HG02571 (cell line): ENCODE measurements around the gene PPP2R5C.

Source experiments
- ATAC-seq: cut with Tn5 transposase; IDR thresholded peaks from one replicate; pipeline ENCODE4 v1.9.1; 2021; ENCODE audit warnings: mild to moderate bottlenecking, moderate library complexity; ENCODE audit not compliant: unreplicated experiment

Gene PPP2R5C

DNA sequence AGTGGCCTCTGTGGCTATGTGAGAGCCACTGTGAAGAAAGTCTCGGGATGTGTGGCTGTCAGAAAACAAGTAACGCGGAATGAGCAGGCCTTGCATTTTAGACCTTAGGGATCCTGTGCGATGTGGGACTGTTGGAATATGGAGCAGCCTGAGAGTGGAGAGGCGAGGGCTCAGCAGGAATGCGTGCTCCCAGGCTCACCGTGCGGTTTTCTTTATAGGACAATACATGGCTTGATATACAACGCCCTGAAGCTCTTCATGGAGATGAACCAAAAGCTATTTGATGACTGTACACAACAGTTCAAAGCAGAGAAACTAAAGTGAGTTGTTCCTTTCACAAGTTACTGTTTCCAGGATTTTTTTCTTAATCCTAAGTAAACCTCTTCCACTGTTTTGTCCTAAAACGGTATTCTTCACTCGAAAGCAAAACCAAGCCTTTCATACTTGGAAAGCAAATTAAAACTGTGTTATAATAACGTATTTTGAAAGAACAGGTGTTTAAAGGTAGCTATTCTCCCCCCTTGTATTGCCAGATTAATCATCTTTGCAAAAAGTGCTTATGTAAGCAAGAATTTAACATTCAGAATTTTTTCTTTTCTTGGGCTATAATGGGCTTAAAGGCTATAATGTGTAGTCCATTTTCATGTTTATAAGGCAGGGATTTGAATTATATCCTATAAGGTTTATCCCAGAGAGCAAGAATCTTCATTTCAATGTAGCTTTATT lies 148.0 kb downstream of the PPP2R5C start:
- ATAC-seq = no peak

DNA sequence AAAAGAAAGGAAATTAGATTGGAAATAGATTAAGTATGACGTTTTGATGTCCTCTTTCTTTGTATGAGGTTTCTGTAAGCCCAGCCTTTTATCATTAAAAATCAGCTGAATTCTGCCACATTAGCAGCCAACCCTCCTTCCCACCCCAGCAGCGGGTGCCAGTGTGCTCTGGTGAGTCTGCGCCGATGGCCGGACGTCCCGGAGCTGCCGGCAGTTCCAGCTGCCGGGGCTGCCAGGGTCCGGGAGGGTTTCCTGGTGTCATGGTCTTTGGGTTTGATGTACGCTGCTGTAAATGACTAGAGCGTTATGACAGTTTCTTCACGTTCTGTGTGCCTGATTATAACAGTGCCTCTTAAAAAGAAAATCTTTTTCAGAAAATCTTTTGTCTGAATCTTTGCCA lies 151.3 kb downstream of the PPP2R5C start:
- ATAC-seq = no peak

GRCh38 chr14:101914083-101914482 lies 152.6 kb downstream of the PPP2R5C start:
- ATAC-seq = no peak

- no peak for ATAC-seq
Measured at GRCh38 chr14:101915871-101916815, 154.6 kb downstream of the PPP2R5C start.

DNA sequence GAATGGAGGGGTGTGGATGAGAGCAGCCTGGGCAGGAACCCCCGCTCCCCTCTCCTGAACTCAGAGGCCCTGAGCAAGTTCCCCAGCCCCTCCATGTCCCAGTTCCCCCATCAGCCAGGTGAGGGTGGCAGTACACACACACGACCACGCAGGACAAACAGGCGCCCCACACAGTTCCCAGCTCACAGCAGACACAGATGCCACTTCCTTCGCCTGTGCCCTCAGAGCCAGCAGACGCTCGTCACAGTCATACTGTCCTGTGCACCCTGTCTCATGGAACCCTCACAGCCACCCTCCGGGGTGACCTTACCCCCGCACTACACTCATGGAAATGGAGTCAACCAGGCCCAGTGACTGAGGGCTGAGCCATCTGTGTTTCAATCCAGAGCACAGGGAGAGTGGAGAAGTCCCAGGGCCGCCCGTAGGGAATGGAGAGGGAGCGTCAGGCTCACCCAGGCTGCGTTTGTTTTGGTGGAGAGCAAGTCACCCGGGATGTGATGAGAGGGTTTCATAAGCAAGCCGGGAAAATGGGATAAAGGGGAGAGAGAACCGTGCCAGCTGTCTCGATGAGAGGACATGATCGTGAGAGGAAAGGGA lies 155.4 kb downstream of the PPP2R5C start:
- ATAC-seq = no peak

- ATAC-seq = no peak
Measured at GRCh38 chr14:101917413-101918017, 156.0 kb downstream of the PPP2R5C start.

DNA sequence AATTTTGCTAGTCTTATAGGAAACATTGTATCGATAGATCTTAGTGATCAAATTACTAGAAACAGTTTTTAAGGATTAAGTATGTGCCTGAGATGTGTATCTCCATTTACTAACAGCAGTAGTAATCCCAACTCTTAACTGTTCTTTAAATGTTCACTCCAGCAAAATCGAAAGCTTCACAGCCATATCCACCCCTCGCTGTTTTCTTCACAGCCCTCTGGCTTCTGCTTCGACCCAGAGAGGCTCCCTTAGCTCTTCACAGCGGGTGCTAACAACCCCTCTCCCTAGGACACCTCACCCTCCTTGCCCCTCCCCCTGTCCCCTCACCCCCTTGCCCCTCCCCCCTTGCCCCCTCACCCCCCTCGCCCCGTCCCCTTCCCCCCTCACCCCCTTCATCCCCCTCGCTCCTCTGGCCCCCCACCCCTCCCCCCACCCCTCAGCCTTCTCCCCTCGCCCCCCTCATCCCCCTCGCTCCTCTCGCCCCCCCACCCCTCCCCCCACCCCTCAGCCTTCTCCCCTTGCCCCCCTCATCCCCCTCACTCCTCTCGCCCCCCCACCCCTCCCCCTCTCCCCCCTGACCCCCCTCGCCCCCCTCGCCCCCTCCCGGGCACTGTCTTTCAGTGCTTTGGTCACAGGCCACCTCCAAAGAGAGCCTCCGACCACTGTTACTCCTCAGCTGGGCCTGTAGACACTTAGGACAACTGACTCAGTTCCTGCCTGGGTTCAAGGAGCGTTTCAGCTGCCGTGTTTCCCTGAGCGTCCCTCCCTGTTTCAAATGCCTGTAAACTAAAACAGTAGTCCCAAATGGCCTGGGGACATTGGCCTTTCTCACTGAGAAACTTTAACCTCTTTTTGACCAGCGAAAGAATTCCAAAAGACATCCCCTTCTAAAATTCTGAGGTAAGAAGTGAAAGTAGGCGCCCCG lies 156.8 kb downstream of the PPP2R5C start:
- no peak for ATAC-seq

DNA sequence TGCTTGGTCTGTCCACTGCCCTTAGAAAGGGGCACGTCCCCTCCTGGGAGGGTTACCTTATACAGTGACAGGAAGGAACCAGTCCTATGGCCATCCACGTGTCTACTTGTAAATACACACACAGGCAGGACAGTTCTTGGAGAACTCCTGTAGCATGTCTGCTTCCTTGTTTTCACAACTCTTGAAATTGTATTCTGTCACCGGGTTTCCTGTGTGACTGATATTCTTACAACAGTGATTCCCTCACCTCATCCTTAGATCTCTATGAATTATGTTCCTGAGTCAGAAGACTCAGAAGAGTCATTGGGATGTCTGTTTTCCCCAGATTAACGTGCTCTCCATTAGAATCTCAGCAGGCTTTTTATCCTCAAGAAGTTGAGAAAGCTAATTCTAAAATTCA lies 158.8 kb downstream of the PPP2R5C start:
- no peak for ATAC-seq

DNA sequence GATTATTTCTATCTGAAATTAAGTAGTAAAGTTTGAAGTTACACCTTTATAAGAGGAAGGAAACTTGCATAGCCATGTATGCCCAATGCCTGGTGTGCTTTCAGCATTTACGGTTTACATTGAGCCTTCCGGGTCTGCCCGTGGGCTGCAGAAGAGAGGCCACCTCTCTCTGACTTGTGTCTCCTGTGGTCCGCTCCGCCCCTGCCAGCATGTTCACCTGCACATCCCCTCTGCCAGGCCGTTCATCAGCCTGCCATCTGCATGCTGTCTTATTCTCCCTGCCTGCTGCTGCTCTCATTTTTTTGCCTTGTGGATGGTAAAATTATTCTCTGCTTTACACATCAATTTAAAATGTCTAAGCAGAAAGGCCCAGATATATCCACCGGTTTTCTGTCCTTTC lies 161.4 kb downstream of the PPP2R5C start:
- no peak for ATAC-seq

DNA sequence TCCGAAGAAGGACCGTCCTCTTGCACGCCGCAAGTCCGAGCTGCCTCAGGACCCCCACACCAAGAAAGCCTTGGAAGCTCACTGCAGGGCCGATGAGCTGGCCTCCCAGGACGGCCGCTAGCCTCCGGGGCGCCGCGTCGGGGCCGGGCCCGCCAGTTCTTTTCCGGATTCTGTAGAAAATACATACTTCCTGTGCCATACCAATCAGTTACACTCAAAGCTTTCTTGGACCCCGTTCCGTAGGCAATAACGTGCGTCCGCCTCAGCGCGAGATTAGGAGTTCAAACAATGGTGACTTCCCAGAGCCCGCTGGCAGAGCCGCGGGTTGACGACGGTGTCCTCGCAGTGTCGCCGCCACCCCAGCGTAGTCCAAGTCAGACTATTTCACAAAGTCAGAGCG lies 163.6 kb downstream of the PPP2R5C start:
- no peak for ATAC-seq

DNA sequence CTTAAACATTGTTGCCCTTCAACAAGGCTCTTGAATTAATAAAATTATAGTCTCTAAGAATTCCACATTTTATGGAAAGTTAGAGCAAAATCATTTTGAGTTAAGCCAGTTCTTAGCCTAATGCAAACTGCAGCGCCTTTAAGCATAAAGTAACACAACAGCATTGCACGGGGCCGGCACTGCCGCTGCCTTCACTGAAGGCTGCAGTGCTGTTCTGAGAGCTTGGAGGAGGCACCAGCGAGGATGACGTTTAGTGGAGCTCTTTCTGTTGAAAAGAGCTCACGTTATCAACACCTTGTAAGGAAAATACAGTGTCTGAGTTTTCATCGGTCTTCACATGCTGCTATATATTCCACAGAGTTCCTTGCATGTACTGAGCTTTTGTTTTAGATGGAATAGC lies 164.6 kb downstream of the PPP2R5C start:
- no peak for ATAC-seq

DNA sequence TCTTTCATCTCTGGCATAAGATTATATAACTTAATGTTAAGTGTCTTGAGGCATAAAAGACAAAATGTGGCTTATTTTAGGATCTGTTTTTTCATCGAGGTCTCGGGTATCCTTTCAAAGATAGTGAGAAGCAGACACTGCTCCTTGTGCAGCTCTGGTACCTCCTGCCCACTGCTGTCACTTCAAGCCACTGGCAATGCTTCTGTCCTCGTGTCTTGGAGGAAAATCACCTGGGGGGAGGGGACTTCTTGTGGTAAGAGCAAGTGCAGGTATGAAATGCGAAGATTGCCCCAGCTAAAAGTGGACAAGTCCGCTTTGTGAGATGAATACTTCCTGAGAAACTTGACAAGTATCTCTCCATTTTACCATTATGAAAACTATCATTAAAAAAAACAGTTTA lies 165.1 kb downstream of the PPP2R5C start:
- ATAC-seq = no peak

DNA sequence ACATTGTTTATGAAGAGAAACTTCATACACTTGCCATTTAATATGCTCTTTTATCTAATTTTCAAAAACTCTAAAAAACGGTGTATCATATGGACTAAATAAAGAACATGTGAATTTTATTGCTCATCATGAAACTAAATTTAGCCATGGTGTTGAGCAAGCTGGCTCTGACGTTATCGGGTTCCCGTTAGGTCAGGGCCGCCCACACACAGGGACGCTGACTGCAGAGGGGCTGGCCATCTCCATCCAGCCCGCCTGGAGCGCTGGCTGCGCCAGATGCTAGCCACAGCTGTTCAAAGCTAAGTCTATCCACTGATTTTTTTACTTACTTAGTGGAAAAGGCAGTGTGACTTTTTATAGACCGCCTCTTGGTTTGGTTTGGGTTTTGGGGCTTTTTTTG lies 166.3 kb downstream of the PPP2R5C start:
- no peak for ATAC-seq

- no peak for ATAC-seq
Measured at GRCh38 chr14:101928415-101928841, 166.9 kb downstream of the PPP2R5C start.

GRCh38 chr14:101929096-101929495 lies 167.6 kb downstream of the PPP2R5C start:
- ATAC-seq = no peak

DNA sequence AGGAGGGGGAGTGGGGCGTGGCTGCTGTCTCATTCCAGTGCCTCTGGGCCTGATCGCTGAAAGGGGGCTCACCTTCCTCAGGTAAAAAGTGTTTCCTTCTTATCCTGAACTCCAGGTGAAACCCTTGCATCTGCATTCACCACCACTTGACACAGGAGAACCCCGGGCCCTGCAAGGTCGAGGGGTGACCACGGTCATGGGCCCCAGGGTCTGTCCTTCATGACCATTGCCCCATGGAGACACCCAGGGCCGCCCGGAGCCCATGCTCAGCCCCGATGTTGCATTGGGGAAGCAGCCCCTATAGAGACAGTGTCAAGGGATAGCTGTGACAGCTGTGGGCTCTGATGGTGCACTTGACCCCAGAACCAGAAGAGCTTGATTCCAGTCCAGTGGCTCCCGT lies 168.4 kb downstream of the PPP2R5C start:
- no peak for ATAC-seq

DNA sequence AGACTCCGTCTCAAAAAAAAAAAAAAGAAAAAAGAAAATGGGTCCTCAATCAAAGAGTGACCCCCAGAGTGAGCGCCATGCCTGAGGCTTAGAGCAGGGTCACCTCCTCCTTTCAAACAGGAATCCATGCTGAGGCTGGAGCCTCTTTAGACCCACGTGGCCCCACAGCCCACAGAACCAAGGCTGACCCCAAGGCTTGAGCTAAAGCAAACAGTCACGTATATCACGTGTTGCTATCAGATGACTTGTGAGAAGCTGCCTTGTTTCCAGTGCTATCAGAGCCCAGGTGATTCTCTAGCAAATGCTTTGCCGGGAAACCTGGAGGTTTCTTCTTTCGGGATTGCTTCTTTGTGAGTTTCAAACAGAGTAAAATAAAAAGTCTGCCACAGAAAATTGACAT lies 171.2 kb downstream of the PPP2R5C start:
- no peak for ATAC-seq

- ATAC-seq = no peak
Measured at GRCh38 chr14:101933209-101933608, 171.7 kb downstream of the PPP2R5C start.

DNA sequence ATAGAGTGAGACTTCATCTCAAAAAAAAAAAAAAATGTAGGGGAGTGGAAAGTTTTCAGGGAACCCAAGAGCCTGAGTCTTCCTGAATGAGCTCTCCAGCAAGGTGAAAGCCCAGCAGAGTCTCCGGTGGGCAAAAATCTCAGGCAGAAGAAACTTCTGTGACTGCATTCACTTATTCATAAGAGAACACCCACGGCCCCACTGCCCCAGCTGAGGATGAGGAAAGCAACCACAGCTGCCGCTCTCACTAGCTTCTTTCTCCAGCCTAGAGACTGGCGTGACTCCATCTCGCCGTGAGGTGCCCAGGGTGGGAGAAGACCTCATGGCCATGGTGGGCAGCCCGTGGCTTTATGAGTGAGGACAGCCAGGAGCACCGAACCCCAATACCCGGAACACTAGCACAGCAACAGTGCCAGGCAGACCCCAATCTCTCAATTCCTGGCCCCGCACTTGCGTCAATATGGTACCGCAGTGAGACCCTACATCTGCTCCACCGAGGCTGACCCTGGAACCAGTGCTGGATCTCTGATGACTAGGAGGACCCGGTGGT lies 173.2 kb downstream of the PPP2R5C start:
- ATAC-seq = no peak
